GM18951 (cell line): Measurements from ENCODE around the gene CACNA1H.
"Not testable (repeated sequence)": the region's sequence is repeated elsewhere in the genome, so short reads cannot be mapped to it uniquely, and the experiment has no call there.

Experiments
- POLR2A ChIP-seq: IDR thresholded peaks from 4 replicates; pipeline ENCODE4 v1.6.1; 2011; ENCODE audit warnings: mild to moderate bottlenecking; ENCODE audit not compliant: insufficient read length, insufficient read depth; ENCODE audit errors: extremely low read depth
- in situ Hi-C: fragments of 300-500 bp; cut with MboI; formaldehyde crosslinking; loops from one replicate; pipeline ENCODE4 v1.12.0; 2022; ENCODE audit warnings: low sequenced_read_pairs, mixed read lengths, inconsistent platforms; ENCODE audit not compliant: unreplicated experiment

The CACNA1H gene

DNA sequence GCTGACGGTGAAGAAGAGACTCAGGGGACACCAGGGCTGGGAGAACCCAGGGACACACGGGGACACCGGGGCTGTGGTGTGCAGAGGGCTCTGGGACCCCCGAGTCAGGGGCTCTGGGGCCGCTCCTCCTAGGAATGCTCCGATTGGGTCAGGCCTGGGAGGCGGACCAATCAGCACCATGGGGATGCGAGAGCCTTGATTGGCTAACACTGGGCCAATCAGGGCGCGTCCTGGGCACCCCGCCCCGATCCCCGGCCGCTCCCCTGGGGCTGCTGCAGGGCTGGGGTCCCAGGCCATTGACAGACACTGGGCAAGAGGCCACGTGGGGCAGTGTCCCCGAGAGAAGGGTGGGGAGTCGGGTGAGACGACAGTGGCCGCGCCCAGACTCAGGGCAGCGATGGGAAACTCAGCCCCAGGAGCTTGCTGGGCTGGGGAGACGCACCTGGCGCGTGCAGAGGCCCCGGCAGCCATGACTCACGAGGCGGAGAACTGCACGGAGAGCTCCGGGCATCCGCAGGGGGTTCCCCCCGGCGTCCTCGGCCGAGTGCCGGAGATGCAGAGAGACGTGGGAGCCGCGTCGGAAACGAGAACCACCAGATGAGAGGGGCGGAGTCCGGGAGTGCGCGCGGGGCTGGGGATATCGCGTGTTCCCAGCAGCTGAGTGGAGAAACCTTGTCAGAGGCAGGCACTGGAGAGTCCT lies 79.3 kb downstream of the CACNA1H start:
- in situ Hi-C loops: not testable (repeated sequence)

- in situ Hi-C loops: not testable (repeated sequence)
Observed at GRCh38 chr16:1236659-1237058, 83.8 kb downstream of the CACNA1H start.

DNA sequence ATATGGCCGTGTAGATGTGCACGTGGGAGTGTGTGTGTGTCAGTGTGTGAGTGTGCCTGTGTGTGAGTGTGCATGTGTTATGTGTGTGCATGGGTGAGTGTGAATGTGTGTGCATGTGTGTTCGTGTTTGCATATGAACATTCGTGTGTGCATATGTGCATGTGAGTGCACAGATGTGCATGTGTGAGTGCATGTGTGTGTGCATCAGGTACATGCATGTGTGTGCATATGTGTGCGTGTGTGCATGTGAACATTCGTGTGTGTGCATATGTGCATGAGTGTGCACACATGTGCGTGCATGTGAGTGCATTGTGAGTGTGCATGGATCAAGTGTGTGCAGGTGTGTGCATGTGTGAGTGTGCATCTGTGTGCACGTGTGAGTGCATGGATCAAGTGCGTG lies 85.1 kb downstream of the CACNA1H start:
- in situ Hi-C loops: no loop called here
- no peak for TF ChIP-seq POLR2A

GRCh38 chr16:1238909-1239308 lies 86.0 kb downstream of the CACNA1H start:
- in situ Hi-C loops: not testable (repeated sequence)

- in situ Hi-C loops: not testable (repeated sequence)
Observed at GRCh38 chr16:1239575-1239974, 86.7 kb downstream of the CACNA1H start.

GRCh38 chr16:1240436-1240835 lies 87.5 kb downstream of the CACNA1H start, which contains the start of gene TPSAB1:
Gene TPSAB1, plus strand, starts transcription at chr16:1240705. Its CDS starts 234 bp downstream, at chr16:1240939.
- in situ Hi-C loops: not testable (repeated sequence)

DNA sequence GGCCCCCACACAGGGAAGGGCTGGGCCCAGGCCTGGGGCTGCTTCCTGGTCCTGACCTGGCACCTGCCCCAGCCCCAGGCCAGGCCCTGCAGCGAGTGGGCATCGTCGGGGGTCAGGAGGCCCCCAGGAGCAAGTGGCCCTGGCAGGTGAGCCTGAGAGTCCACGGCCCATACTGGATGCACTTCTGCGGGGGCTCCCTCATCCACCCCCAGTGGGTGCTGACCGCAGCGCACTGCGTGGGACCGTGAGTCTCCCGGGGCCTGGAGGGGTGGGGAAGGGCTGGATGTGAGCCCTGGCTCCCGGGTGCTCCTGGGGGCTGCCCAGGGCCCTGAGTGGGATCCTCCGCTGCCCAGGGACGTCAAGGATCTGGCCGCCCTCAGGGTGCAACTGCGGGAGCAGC lies 88.2 kb downstream of the CACNA1H start:
- in situ Hi-C loops: not testable (repeated sequence)

DNA sequence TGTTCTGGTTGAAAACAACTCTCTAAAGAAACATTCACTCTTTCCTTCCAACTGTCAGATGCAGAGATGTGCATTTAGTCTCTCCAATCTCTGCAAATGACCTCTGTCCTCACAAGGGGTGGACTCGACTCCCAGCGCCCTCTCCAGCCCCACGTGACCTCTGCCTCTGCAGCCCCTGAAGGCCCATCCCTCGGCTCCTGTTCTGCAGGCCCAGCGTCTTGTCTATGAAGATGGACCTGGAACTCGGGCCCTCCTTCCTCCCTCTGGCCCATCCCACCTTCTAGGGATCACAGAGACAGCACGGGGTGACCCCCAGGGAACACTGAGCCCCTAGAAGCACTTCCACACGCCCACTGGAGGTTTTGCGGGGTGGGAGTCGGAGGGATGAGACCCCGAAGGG lies 90.5 kb downstream of the CACNA1H start:
- in situ Hi-C loops: not testable (repeated sequence)

DNA sequence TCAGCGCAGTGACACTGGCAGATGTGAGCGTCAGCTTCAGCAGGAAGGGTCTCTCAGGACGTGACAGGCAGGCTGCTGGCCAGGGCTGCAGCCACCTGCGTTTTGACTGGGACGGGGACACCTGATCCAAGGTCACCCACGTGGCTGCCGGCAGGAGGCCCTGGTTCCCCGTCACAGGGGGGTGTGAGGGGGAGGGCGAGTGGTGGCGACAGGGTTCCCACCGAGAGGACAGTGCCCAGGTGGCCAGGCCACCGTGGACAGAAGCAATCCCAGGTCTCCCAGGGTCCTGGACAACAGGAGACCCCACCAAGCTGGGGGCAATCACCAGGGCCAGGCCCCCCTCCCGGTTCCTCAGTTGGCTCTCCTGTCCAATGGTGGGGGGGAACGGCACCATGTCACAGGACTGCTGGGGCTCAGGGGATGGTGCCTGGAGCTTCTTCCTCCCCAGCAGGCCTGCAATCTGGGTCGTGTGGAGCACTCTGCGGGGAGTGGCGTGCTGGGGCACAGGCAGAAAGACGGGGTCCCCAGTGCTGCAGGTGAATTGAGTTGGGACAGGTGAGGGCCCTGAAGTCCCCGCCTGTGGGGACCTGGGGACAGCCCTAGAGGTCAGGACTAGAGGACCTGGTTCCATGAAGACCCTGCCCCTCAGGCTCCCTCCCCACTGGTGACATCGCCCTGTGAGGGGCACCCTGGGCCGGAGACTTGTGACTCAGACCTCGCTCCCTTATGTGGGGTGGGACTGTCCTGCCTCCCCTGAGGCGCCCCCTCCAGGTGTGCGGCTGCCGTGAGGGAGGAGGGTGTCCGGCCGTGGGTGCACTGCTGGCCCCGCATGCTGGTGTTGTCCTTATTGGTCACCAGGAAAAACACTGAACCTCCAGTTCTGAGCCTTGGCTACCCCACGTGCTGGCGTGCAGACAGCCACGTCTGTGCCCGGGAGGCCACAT lies 91.3 kb downstream of the CACNA1H start:
- in situ Hi-C loops: not testable (repeated sequence)

DNA sequence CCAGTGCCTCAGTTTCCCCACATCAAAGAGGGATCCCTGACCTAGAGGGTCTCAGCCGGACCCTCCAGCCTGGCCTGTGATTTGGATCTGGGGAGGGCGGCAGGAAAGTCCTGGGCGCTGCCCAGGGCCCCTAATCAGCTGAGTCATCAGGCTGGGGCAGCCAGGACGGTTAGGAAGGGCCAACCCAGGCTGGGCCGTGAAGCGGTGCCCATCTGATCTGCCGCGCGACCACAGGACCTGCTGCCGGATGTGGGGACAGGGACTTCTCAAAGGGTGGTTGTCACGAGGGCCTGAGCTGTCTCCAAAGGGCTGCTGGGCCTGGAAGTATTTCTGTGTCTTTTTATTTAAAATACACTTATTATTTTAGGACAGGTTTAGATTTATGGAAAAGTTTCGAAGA lies 92.0 kb downstream of the CACNA1H start:
- in situ Hi-C loops: no loop called here

DNA sequence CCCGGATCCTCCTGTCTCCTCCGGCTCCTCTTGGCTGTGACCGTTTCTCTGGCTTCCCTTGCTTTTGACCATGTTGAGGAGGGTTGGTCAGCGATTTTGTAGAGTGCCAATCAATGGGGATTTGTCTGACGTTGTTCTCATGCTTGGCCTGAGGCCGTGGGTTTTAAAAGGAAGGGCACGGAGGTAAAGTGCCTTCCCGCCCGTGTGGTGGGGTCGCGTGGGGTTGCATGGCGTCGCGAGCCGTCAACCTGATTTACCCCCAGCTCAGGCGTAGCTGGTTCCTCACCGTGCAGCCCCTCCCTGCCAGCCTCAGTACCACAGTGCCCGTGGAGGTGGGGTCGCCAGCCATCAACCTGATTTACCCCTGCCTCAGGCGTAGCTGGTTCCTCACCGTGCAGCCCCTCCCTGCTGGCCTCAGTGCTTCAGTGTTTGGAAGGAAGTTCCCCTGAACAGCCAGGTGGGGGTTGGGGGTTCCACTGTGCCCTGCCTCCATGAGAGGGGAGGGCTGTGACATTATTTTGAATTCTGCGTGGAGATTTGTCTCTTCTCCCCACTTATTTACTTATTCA lies 92.6 kb downstream of the CACNA1H start:
- in situ Hi-C loops: no loop called here
- TF ChIP-seq POLR2A: no peak

More for the DNA sequence above, 92.0 kb downstream of the CACNA1H start:
- no peak for TF ChIP-seq POLR2A

GRCh38 chr16:1247903-1248537 lies 95.1 kb downstream of the CACNA1H start:
- in situ Hi-C loops: not testable (repeated sequence)

DNA sequence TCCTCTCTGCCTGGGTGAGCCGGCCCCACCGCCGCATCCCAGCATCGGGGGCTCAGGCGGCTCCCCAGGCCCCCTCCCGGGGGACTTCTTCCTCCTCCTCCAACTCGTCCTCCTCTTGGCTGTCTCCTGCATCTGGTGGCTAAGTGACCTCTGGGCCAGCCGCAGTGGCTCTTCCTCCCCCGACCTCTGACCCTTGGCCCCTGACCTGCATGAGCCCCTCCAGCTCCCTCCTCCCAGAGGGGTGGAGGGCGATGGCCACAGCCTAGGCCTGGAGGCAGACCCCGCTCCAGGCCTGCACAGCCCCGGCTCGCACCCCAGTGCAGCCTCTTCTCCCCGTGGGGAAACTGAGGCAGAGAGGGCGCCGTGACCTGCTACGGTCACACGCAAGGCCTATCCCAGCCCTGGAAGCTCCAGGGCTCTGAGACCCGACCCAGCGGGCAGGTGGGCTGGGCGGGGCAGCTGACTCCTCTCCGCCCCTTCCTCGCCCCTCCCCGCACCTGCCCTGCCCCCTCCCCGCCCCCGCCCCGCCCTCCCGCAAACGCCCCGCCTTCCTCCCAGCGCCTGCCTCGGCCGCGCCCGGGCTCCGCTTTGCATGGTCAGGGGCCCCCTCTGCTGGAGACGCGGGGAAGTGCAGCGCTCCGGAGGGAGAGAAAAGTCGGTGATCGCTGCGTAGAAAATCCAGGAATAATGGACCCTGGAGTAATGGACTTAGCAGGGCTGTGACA lies 96.3 kb downstream of the CACNA1H start:
- in situ Hi-C loops: not testable (repeated sequence)

DNA sequence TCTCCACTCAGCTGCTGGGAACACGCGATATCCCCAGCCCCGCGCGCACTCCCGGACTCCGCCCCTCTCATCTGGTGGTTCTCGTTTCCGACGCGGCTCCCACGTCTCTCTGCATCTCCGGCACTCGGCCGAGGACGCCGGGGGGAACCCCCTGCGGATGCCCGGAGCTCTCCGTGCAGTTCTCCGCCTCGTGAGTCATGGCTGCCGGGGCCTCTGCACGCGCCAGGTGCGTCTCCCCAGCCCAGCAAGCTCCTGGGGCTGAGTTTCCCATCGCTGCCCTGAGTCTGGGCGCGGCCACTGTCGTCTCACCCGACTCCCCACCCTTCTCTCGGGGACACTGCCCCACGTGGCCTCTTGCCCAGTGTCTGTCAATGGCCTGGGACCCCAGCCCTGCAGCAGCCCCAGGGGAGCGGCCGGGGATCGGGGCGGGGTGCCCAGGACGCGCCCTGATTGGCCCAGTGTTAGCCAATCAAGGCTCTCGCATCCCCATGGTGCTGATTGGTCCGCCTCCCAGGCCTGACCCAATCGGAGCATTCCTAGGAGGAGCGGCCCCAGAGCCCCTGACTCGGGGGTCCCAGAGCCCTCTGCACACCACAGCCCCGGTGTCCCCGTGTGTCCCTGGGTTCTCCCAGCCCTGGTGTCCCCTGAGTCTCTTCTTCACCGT lies 100.9 kb downstream of the CACNA1H start:
- in situ Hi-C loops: not testable (repeated sequence)

GRCh38 chr16:1254821-1255220 lies 101.9 kb downstream of the CACNA1H start:
- in situ Hi-C loops: not testable (repeated sequence)

DNA sequence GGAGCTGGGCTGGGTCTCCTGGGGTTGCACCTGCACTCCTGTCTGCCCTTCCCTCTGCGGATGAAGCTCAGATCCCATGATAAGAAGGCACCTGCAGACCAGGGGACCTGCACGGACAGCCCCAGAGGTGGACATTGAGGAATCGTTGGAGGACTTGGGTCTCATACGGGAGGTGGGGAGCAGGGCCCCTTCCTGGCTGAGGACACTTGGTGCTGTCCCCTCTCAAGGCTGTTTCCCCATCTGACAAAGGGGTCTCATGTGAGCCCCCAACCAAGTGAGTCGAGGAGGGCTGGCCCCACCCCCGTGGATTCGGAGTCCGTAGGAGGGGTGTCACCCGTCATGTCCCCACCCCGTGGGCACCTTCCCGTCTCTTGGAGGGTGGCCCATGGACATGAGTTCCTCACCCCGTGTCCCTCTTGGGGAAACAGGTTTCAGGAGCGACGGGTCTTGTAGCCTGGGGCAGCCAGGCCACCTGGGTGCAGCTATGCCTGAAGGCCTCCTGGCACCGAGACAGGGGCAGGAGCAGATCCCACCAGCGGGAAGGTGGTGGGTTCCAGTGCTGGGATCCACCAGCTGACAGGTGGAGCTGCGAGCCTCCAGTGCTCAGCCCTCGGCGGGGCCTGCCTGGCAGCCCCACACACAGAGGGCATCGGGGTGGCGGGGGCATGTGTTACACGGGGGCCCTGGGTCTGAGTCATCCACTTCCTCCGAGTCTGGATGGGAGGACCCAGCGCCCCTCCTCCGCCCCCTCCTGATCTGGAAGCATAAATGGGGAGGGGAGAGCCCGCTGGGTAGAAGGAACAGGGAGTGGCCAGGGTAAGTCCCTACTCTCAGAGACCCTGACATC lies 102.6 kb downstream of the CACNA1H start, which contains the start of gene TPSD1:
Gene TPSD1 (plus strand): TSS at position 794 of the 847 bp plus-strand sequence. CDS start 212 bp downstream, outside the sequence.
- in situ Hi-C loops: not testable (repeated sequence)

DNA sequence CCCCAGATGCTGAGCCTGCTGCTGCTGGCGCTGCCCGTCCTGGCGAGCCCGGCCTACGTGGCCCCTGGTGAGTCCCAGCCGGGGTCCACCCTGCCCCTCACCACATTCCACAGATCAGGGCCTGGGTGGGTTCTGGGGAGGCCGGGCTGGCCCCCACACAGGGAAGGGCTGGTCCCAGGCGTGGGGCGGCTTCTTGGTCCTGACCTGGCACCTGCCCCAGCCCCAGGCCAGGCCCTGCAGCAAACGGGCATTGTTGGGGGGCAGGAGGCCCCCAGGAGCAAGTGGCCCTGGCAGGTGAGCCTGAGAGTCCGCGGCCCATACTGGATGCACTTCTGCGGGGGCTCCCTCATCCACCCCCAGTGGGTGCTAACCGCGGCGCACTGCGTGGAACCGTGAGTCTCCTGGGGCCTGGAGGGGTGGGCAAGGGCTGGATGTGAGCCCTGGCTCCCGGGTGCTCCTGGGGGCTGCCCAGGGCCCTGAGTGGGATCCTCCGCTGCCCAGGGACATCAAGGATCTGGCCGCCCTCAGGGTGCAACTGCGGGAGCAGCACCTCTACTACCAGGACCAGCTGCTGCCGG lies 103.5 kb downstream of the CACNA1H start:
- in situ Hi-C loops: not testable (repeated sequence)
